Measurements from ENCODE around the gene NRXN3.
A peak's percentile ranks its signal among the peaks of the same experiment; 100 is the strongest.

The NRXN3 gene

DNA sequence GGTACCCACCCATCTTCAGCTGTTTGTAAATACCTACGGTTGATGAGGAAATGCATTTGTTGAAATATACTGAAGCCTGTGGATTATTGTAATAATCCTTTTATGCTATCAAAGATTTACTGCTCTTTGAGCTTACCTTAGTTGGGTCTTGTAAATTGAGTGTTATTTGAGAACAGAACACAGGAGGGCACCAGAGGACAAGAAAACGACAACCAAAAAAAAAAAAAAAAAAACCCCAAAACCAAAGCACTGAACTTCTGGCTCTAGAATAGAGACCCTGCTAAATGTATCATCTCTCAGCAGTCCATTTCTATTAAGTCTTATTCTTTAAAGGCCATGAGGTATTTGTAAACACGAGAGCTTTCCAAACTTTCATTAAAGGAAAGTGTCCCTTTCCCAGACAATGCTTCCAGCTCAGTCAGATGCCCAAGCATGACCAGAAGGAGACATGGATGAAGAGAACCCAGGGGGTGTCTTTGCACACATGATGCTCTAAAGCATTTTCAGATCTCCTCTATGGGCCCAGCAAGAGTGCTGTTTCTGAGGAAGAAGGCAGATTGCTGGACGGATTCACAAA, 763.9 kb downstream of the NRXN3 start:
- DNase-seq (ENCODE audit: low read depth), result no peak

DNA sequence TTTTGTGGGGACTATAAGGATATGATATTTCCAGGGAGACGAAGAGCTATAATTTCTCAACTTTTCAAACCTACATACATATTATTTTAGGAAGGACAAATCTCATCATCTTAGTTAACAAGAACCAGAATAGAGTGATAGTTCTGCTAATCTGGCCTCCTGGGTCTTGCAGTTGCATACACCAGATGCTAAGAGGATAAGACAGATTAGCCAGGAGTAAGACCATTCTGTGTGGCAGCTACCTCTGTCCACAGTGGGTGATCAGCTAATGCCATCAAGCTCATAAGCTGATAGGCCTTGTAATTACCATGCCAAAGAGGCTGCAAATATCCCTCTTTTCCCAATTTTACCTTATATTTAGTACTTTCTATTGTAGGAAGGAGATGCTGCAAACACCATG, 776.8 kb downstream of the NRXN3 start:
- no peak for DNase-seq (ENCODE audit: low read depth)

DNA sequence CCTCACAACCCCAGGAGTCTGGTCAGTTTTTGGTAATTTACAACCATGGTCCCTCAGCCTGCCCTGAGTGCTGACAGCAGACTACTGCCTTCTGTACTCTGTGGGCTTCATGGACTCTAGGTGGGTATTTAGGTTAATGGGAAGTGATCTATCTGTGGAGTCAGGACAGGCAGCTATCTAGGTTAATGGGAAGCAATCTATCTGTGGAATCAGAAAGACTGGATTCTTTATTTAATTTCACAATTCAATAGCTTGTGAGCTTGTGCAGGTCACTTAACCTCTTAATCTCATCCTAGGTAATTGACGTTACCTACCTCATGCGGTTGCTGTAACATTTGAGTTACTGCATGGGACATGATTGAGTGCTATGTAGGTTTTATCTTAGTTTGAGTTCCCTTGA, 777.5 kb downstream of the NRXN3 start:
- DNase-seq (ENCODE audit: low read depth), result no peak

DNA sequence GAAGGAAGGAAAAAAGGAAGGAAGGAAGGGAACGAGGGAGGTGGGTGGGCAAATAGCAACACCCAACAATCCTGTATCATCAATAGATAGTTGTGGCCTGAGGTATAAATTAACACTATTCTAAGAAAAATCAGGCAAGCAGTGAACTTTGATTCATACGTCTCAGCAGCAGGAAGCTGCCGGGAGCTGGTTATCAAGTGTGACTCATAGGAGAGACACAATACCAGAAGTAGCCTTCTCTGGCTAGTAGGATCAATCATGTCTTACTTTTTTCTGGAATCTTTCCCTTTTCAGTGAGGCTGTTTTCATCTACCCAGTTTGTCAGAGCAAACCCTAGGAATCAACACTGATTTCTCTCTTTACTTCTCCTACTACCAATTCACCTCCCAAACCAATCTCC, 780.5 kb downstream of the NRXN3 start:
- no peak for DNase-seq (ENCODE audit: low read depth)

DNA sequence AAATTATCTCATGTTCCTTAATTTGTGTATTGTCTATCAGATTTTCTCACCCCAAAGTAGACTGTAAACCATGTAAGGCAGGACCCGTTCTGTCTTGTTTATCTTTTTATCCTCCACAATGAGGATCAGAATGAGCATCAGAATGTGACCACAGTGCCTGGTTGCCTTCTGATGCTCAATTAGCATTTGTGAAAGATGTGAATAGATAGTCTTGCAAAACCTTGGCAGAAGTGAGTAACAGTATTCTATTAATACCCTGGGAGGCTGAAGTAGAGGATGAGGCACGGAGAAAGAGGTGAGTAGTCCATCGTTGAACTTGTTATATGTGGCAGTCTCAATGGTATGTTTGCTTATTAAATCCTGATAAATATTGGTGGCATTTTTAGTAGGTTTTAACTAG, 781.4 kb downstream of the NRXN3 start:
- DNase-seq (ENCODE audit: low read depth), result no peak

DNA sequence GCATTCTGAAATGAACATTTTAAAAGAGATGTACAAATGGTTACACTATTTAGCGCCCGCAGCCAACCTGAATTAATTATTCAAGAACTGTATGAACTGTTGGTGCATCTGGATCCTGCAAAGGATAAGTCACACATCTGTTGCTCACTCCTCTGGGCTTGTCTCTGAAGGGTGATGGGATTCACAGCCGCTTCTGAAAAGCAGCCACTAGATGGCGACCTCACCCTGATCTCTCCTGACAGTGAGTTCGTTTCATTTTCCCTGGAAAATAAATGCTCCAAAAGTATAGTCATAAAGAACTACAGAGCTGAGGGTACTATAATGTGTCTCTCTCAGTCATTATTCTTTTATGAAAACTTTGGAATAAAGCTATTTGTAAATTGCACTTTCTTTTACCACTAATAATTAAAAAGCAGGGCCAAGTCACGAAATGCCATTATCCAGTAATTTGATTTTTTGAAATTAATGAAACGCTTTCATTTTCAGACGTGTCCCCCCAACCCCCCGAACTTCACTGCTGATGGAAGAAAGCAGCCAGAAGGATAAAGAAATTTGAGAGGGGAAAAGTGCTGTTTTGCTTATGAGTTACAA, 789.6 kb downstream of the NRXN3 start:
- DNase-seq (ENCODE audit: low read depth), result peak; percentile 66

DNA sequence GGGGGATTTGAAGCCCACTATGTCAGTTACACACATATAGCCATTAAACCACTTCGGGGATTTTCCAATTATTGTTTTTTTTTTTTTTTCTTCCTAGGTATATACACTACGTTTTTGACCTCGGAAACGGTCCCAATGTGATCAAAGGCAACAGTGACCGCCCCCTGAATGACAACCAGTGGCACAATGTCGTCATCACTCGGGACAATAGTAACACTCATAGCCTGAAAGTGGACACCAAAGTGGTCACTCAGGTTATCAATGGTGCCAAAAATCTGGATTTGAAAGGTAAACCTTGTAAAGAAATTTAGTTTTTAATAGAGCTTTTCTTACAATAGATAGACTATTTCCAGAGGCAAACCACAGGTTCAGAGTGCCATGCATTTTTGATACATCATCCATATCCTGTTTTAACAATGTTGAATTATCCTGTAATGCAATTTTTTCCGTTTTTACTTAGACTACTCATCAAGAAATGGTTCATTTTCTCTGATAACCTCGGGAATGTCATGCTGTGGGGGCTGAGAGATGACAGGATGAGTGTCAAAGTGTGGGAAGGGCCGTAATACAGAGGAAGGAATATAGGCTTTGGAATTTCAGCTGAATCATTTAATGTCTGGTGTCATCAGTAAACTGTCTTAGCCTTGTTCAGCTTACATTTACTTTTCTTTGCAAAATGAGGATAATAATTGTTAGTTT, 797.1 kb downstream of the NRXN3 start:
- DNase-seq (ENCODE audit: low read depth), result no peak

DNA sequence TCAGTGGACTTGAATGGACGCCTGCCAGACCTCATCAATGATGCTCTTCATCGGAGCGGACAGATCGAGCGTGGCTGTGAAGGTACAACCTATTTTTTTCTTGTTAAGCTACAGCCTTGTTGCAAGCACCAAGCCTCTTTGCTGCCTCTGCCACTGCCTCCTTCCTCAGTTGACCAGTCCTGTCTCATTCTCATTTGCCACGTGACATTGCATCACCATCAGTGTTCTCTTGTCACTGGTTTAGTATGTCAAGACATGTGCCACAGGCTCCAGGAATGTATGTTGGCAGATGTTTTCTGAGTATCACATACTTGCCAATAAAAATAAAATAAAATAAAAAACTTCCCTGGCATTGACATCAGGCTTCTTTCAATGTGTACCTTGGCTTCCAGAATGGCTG, 798.1 kb downstream of the NRXN3 start:
- no peak for DNase-seq (ENCODE audit: low read depth)

DNA sequence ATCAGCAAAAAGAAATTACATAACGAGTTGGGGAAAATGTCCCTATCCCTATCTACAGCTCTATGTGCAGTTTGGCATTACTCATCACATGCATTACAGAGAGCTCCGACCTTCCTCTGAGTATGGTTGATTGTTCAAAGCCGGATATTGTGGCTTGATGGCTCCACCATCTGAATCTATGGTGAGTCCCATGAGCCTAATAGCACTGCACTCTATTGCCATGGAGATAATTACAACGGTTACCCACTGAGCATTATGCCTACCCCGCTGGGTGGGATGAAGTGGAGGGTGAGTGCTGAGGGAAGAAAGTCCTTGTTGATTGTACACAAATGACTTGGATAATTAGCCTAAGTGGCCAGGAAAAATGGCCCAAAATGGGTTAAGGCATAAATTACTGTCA, 800.5 kb downstream of the NRXN3 start:
- DNase-seq (ENCODE audit: low read depth), result no peak

DNA sequence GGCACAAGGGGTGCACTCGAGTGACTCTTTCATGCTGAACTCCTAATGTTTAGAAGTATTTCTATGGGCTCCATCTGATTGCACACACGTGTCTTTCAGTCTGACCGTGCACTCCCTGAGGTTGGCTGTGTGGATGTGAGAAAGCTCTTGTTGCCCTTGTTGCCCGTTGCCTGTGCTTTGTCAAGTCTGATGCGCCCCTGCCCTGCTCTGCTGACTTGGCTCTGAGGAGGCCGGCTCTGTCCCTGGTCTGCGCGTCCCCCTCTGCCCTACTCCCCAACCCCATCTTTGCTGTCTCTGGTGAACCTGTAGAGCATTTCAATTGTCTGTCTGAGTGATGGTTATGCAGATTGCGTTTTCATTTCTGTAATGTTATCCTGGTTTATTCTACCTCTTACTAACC, 802.3 kb downstream of the NRXN3 start:
- DNase-seq (ENCODE audit: low read depth), result no peak

DNA sequence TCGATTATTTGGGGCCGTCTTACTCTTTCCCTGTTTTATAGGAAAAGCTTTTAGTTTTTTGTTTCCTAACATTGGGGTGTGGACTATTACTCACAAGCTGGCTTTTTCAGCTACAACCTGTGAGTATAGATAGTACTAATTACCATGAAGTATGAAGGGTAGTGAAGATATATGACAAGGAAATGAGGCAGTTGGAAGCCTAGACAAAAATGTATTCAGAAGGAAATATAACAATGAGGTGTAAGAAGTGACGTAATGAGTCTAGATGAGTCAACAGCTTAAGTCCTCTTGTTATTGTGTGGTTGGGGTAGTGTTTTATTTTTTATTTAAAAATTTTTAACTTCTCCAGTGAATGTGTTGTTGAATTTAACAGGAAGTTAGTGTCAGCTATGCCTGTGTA, 804.5 kb downstream of the NRXN3 start:
- no peak for DNase-seq (ENCODE audit: low read depth)

DNA sequence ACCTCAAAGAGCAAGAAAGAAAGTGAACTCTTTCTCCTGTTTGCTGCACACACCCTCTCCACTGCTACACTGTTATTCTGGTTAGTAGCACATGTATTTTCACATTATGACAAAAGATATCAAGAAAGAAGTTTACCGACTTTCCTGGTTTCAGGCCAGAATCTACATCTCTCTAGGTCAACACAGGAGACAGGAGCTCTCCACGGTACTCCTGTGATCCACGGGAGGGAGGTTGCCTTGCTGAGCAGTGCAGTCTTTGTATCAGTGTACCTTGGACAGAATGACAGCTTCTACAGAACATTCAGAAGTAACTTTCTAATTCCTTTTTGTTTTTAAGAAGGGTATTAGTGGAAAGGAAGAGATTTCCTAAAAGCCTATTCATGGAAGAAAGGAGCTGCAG, 805.6 kb downstream of the NRXN3 start:
- DNase-seq (ENCODE audit: low read depth), result no peak

DNA sequence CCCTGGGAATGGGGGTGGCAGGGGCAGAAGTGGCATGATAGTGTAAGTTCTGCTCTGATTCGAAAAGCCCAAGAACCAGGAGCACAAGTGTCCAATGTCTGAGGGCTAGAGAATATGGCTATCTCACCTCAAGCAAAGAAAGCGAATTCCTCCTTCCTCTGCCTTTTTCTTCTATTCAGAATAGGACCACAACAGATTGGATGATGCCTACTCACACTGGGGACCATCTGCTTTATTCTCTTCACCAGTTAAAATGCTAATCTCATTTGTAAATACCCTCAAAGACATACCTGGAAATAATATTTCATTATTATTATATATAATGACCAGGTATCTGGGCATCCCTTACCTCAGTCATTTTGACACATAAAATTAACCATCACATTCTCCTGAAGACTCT, 808.7 kb downstream of the NRXN3 start:
- DNase-seq (ENCODE audit: low read depth), result no peak

DNA sequence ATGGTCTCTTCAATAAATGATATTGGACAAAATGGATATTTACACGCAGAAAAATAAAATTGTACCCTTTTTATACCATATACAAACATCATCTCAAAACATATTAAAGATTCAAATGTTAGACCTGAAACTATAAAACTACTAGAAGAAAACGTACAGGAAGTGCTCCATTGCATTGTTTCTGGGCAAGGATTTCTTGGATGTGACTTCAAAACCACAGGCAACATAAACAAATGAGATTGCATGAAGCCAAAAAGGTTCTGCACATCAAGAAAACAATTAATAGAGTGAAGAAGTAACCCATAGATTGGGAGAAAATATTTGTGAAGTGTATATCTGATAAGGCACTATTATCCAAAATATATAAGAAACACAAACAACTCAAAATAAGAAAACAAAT, 812.4 kb downstream of the NRXN3 start:
- DNase-seq (ENCODE audit: low read depth), result no peak

DNA sequence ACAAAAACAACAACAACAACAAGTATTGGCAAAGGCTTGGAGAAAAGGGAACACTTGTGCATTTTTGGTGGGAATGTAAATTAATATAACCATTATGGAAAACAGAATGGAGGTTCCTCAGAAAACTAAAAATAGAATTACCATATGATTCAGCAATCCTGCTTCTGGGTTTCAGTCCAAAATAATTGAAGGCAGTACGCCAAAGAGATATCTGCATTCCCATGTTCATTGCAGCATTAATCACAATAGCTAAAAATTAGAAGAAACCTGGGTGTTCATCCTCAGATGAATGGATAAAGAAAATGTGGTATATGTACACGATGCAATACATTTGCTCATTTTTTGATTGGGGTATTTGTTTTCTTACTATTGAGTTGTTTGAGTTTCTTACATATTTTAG, 813.0 kb downstream of the NRXN3 start:
- no peak for DNase-seq (ENCODE audit: low read depth)

DNA sequence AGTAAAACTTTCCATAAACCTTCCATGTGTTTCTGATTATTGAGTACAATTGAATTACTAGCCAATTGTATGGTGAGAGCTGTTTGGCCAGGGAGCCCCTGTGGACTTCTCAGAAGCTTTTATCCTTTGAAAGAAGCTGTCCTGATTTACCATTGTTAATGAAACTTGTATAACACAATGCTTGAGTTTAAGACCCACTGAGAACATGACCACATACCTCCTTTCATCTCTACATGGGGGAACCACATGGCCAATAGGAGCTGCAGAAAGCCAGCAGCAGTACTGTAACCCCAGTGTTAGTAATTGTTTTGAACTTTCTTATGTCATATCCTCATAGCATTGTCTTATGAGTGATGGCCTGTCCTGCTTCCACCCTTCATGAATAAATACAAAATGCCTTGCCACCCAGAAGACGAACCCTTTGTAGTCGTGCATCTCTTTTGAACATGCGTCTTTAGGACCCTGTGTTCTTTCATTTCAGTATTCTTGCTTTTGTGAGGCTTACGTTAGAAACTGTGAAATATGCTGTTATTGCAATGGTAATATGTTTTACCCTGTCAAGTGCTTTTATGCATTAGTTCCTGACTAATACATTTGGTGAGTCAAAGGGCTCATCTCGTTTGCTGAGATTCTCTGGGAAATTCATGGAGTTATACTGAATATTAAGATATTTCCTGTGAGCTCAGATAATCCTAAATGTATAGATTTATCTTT, 815.7 kb downstream of the NRXN3 start:
- DNase-seq (ENCODE audit: low read depth), result no peak

DNA sequence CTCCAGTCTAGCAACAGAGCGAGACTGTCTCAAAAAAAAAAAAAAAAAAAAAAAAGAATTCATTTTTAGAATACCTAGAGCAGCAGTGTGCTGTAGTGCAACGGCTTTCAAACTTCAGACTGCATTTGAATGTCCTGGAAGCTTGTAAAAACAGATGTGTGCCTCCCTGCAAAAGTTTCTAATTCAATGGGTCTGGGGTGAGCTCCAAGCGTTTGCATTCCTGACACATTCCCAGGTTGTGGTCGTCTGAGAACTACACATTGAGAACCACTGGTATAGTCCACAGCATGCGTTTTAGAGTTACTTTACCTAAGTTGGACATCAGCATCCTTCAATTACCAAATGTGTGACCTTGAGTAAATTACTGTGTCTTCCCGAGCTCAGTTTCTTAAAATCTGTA, 816.8 kb downstream of the NRXN3 start:
- no peak for DNase-seq (ENCODE audit: low read depth)

DNA sequence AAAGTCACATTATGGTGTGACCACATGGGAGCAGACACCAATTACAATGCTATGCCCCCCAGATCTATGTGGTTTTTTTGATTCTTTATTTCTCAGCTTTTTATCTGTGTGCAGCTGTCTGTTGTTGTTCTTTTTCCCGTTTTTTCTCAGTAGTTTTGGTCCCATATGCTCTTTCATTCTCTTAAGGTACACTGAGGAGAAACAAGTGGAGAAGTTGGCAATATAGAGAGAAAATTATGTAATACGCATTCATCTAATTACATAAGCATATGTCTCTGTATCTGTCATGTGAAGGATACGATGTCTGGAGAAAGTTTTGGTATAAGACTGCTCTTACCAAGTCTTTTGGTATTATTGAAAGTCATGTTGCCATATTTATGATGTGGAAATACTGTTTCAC, 819.0 kb downstream of the NRXN3 start:
- DNase-seq (ENCODE audit: low read depth), result no peak

DNA sequence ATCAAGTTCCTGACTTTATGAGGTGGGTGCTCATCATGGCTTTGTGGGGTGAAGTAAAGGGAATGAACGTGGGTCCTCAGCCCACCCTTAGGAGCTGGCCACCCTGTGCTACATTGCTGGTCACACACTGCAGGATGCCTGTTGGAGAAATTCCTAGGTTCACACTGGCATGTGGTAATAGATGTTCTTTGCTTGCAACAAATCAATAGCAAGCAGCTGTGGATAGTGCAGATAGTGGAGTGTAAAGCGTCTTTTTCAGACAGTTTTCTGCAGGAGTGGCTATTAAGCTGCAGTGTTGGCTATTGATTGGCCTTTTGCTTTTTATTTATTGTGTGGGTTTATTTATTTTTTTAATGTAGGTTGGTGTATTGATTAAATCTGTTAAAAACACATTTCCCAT, 822.7 kb downstream of the NRXN3 start:
- no peak for DNase-seq (ENCODE audit: low read depth)

DNA sequence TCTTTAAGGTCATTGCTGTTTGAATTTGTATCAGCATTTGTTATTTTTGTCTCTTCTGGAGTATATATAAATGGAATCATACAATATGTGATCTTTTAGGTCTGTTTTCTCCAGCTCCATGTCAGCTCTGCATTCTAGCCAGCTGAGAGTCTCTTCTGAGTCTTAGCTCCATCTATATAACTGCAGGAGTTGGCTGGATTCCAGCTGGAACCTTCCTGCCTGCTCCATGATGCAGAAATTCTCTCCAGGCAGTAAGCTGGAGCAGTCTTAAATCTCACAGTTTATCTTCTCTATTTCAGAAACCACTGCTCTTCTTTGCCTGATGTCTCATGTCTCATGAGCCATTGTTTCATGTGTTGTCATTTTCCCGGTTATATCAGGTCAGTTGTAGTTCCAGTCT, 827.6 kb downstream of the NRXN3 start:
- DNase-seq (ENCODE audit: low read depth), result no peak

DNA sequence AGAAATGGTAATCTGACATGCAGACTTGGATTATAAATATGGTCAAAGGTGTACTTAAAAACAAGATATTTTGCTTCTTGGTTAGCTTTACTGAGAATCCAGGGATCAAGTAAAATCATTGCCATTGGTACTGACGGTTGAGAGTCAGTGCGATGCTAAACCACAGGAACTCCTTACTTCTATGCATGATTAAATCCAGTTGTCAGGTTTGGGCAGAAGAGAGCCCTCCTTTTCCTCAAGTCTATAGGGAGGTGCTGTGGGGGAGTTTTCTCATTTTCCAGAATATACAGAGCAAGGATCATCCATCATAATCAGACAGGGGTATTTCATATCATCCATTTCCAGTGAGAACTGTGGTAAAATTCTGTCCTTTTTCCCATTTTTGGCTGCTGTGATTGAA, 839.1 kb downstream of the NRXN3 start:
- no peak for DNase-seq (ENCODE audit: low read depth)

DNA sequence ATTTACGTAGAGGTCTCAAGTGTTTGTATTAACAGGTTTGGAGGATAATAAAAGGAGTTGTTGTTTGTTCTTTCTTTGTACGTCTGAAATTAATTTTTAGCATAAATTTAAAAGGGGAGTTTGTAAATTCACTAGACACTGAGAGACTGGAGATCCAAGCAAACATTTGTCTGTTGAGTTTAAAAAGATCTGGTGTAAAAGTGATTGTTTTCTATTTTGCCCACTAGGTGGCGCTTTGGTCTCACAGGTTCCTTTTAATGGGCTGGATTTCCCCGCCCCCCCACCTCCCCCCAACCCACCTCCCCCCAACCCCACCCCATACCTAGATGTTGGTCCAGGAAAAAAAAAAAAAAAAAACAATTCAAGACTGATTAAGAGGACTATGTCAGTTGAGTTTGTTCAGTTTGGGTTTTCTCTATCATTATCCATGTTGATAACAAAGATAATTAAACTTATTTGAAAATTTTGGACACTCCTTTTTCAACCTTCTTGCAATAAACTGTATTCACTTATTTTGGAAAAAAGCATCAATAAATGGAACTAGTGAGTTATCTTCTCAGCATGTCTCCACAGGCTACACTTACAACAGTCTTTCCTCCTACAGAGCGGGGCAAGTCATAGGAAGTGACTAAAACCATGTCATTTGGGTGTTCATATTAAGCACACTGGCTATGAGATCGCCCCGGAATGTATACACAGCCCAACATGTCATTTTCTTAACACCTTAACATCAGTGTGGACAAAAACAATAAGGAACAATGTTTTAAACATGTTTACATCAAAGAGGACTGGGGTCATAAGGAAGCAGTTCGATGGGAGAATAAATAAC, 841.1 kb downstream of the NRXN3 start:
- DNase-seq (ENCODE audit: low read depth), result peak; percentile 9

DNA sequence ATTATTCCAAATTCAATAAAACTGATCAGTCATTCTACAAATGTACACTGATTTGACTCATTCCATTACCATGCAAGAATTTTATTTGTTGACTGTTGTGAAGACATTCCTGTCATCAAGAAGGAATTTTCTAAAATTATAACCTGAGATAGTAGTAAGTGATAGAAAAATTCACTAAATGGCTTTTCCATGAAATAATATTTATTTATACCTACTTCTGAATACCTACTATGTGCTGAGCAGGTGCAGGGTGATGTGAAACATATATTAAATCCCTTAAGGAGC, 841.7 kb downstream of the NRXN3 start:
- DNase-seq (ENCODE audit: low read depth), result no peak
